GM12872 (cell line): ENCODE data around the gene HOMER2.

Source experiments
- TF ChIP-seq, protein P1 (sequence below): IDR thresholded peaks from 3 replicates; pipeline ENCODE4 v1.5.1; 2011; ENCODE audit warnings: low read depth, mild to moderate bottlenecking, low read length, moderate library complexity; ENCODE audit not compliant: insufficient read depth

Gene HOMER2

GRCh38 chr15:82986442-82986780 is 33.9 kb upstream of the HOMER2 start:
- TF ChIP-seq, protein P1, sequence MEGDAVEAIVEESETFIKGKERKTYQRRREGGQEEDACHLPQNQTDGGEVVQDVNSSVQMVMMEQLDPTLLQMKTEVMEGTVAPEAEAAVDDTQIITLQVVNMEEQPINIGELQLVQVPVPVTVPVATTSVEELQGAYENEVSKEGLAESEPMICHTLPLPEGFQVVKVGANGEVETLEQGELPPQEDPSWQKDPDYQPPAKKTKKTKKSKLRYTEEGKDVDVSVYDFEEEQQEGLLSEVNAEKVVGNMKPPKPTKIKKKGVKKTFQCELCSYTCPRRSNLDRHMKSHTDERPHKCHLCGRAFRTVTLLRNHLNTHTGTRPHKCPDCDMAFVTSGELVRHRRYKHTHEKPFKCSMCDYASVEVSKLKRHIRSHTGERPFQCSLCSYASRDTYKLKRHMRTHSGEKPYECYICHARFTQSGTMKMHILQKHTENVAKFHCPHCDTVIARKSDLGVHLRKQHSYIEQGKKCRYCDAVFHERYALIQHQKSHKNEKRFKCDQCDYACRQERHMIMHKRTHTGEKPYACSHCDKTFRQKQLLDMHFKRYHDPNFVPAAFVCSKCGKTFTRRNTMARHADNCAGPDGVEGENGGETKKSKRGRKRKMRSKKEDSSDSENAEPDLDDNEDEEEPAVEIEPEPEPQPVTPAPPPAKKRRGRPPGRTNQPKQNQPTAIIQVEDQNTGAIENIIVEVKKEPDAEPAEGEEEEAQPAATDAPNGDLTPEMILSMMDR = no peak

GRCh38 chr15:82985688-82986441 is 33.3 kb upstream of the HOMER2 start, which contains the start of gene RAMAC:
TSS of gene RAMAC (plus strand) at chr15:82986210. CDS start at chr15:82989019, 2,809 bp downstream.
- TF ChIP-seq, protein P1 = no peak

GRCh38 chr15:82980981-82981380 is 28.5 kb upstream of the HOMER2 start:
- TF ChIP-seq, protein P1 = no peak

DNA sequence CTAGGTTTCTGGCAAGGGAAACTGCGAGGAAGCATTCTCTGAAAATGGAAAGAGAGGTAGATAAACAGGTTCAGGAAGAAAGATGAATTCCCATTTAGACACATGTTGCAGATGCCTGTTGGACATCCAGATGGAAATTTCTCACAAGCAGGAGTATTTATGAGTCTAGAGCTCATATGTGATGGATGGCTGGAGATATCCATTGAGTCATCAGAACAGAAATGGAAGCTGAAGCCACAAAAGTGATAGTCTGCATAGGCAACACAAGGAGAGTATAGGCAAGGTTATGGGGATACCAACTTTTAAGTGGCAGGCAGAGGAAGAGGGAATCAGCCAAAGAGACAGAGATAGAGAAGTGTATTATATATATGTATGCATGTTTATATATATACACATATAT is 27.2 kb upstream of the HOMER2 start:
- TF ChIP-seq, protein P1 = no peak

- TF ChIP-seq, protein P1 = no peak
Measured at GRCh38 chr15:82978438-82978837, 25.9 kb upstream of the HOMER2 start.

DNA sequence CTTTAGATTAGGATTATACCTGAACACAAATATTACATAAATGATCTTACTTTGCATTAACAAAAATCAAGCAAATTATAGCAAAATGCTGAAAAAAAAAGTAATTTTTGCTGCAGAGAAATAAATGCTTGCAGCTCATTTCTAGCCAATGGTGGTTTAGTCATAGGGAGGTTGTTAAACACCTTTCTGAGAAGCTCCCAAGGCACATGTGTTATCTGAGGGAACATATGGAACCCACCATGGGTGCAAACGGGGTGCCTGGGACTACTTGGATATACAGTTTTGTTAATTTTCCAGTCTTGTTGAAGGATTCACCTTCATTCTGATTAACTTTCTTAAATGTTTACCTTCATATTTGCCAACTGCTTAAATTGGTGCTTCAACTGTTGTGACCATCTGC is 24.6 kb upstream of the HOMER2 start:
- TF ChIP-seq, protein P1 = no peak

GRCh38 chr15:82972990-82973389 is 20.5 kb upstream of the HOMER2 start:
- TF ChIP-seq, protein P1 = no peak
